HG03103 (cell line): ENCODE data around the gene PAX3.

Experiments used
- ATAC-seq: cut with Tn5 transposase; IDR thresholded peaks from one replicate; pipeline ENCODE4 v1.9.1; 2021; ENCODE audit warnings: low read depth; ENCODE audit not compliant: unreplicated experiment

The PAX3 gene

GRCh38 chr2:222281506-222281905 is 17.3 kb downstream of the PAX3 start:
- no peak for ATAC-seq

GRCh38 chr2:222280795-222281194 is 18.0 kb downstream of the PAX3 start:
- no peak for ATAC-seq

- ATAC-seq = no peak
These were observed 26.3 kb downstream of the PAX3 start for GRCh38 chr2:222272446-222273015.

GRCh38 chr2:222271854-222272253 is 26.9 kb downstream of the PAX3 start:
- no peak for ATAC-seq

GRCh38 chr2:222270396-222270795 is 28.4 kb downstream of the PAX3 start:
- no peak for ATAC-seq

- no peak for ATAC-seq
These were observed 29.7 kb downstream of the PAX3 start for GRCh38 chr2:222269132-222269531.

GRCh38 chr2:222268311-222268990 is 30.3 kb downstream of the PAX3 start:
- no peak for ATAC-seq

GRCh38 chr2:222264791-222265320 is 33.9 kb downstream of the PAX3 start:
- ATAC-seq = no peak

GRCh38 chr2:222261504-222261903 is 37.3 kb downstream of the PAX3 start:
- ATAC-seq = no peak

- no peak for ATAC-seq
These were observed 41.2 kb downstream of the PAX3 start for GRCh38 chr2:222257645-222258044.

- ATAC-seq = no peak
These were observed 42.5 kb downstream of the PAX3 start for GRCh38 chr2:222256250-222256649.

- ATAC-seq = no peak
These were observed 43.7 kb downstream of the PAX3 start for GRCh38 chr2:222255090-222255489.

GRCh38 chr2:222250313-222250712 is 48.5 kb downstream of the PAX3 start:
- ATAC-seq = no peak

- ATAC-seq = no peak
These were observed 49.4 kb downstream of the PAX3 start for GRCh38 chr2:222249444-222249843.

GRCh38 chr2:222248818-222249217 is 50.0 kb downstream of the PAX3 start:
- no peak for ATAC-seq

GRCh38 chr2:222248256-222248655 is 50.5 kb downstream of the PAX3 start:
- ATAC-seq = no peak

- no peak for ATAC-seq
These were observed 56.3 kb downstream of the PAX3 start for GRCh38 chr2:222242532-222242931.

- no peak for ATAC-seq
These were observed 57.5 kb downstream of the PAX3 start for GRCh38 chr2:222241128-222241870.

GRCh38 chr2:222240676-222241049 is 58.1 kb downstream of the PAX3 start:
- ATAC-seq = no peak

GRCh38 chr2:222239945-222240675 is 58.7 kb downstream of the PAX3 start:
- ATAC-seq = no peak

GRCh38 chr2:222239091-222239490 is 59.7 kb downstream of the PAX3 start:
- no peak for ATAC-seq
